Inflammatory macrophage (primary cell): Measurements from ENCODE around the gene KAT8.
"Not testable (repeated sequence)": the region's sequence is repeated elsewhere in the genome, so short reads cannot be mapped to it uniquely, and the experiment has no call there.

Experiments
- DNase-seq, 2 donors: peaks; one replicate each; pipeline ENCODE4 v3.0.0-alpha.2; 2020 to 2022

Gene KAT8

GRCh38 chr16:31132303-31132979, 15.0 kb downstream of the KAT8 start:
- no peak for DNase-seq

GRCh38 chr16:31133046-31133501, 15.6 kb downstream of the KAT8 start:
- DNase-seq, result no peak

- DNase-seq, result peak in 1 of 2 donors; percentile 62
Measured at GRCh38 chr16:31134091-31134571, 16.7 kb downstream of the KAT8 start.

- peak in 1 of 2 donors; percentile 20 for DNase-seq
Measured at GRCh38 chr16:31134625-31135534, 17.4 kb downstream of the KAT8 start.

- no peak for DNase-seq
Measured at GRCh38 chr16:31135535-31136286, 18.2 kb downstream of the KAT8 start, which contains the start of gene PRSS8. PRSS8 (minus strand) TSS chr16:31135727; CDS start chr16:31135498, 229 bp downstream.

- no peak for DNase-seq
Measured at GRCh38 chr16:31136287-31136662, 18.8 kb downstream of the KAT8 start.

- DNase-seq, result not testable (repeated sequence)
Measured at GRCh38 chr16:31136822-31137499, 19.5 kb downstream of the KAT8 start.

- DNase-seq, result no peak
Measured at GRCh38 chr16:31138621-31139578, 21.4 kb downstream of the KAT8 start.

GRCh38 chr16:31141071-31141469, 23.6 kb downstream of the KAT8 start:
- DNase-seq, result not testable (repeated sequence)

GRCh38 chr16:31141489-31142108, 24.1 kb downstream of the KAT8 start:
- no peak for DNase-seq

- peak; percentile 99 for DNase-seq
Measured at GRCh38 chr16:31142109-31143010, 24.9 kb downstream of the KAT8 start.

- DNase-seq, result no peak
Measured at GRCh38 chr16:31143011-31143693, 25.7 kb downstream of the KAT8 start.

- no peak for DNase-seq
Measured at GRCh38 chr16:31143694-31144148, 26.3 kb downstream of the KAT8 start.

- not testable (repeated sequence) for DNase-seq
Measured at GRCh38 chr16:31144418-31144817, 27.0 kb downstream of the KAT8 start.

- peak; percentile 7 to 42 for DNase-seq
Measured at GRCh38 chr16:31145398-31145990, 28.0 kb downstream of the KAT8 start.

- no peak for DNase-seq
Measured at GRCh38 chr16:31147574-31147973, 30.1 kb downstream of the KAT8 start.

- no peak for DNase-seq
Measured at GRCh38 chr16:31148281-31148728, 30.8 kb downstream of the KAT8 start.

GRCh38 chr16:31148896-31149295, 31.4 kb downstream of the KAT8 start:
- DNase-seq, result no peak
